HS-5 (cell line): ENCODE measurements around the gene BIRC5.
"Not testable (repeated sequence)": the region's sequence is repeated elsewhere in the genome, so short reads cannot be mapped to it uniquely, and the experiment has no call there.

Experiments used
- DNase-seq: peaks from one replicate; pipeline ENCODE4 v3.0.0-alpha.2; 2012; ENCODE audit warnings: low read depth

Gene BIRC5

DNA sequence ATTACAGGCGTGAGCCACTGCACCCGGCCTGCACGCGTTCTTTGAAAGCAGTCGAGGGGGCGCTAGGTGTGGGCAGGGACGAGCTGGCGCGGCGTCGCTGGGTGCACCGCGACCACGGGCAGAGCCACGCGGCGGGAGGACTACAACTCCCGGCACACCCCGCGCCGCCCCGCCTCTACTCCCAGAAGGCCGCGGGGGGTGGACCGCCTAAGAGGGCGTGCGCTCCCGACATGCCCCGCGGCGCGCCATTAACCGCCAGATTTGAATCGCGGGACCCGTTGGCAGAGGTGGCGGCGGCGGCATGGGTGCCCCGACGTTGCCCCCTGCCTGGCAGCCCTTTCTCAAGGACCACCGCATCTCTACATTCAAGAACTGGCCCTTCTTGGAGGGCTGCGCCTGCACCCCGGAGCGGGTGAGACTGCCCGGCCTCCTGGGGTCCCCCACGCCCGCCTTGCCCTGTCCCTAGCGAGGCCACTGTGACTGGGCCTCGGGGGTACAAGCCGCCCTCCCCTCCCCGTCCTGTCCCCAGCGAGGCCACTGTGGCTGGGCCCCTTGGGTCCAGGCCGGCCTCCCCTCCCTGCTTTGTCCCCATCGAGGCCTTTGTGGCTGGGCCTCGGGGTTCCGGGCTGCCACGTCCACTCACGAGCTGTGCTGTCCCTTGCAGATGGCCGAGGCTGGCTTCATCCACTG lies at the start of gene BIRC5:
Gene BIRC5 (plus strand): TSS at position 238 of the 690 bp plus-strand sequence. CDS start 64 bp downstream, at position 302.
- DNase-seq: peak; percentile 23

DNA sequence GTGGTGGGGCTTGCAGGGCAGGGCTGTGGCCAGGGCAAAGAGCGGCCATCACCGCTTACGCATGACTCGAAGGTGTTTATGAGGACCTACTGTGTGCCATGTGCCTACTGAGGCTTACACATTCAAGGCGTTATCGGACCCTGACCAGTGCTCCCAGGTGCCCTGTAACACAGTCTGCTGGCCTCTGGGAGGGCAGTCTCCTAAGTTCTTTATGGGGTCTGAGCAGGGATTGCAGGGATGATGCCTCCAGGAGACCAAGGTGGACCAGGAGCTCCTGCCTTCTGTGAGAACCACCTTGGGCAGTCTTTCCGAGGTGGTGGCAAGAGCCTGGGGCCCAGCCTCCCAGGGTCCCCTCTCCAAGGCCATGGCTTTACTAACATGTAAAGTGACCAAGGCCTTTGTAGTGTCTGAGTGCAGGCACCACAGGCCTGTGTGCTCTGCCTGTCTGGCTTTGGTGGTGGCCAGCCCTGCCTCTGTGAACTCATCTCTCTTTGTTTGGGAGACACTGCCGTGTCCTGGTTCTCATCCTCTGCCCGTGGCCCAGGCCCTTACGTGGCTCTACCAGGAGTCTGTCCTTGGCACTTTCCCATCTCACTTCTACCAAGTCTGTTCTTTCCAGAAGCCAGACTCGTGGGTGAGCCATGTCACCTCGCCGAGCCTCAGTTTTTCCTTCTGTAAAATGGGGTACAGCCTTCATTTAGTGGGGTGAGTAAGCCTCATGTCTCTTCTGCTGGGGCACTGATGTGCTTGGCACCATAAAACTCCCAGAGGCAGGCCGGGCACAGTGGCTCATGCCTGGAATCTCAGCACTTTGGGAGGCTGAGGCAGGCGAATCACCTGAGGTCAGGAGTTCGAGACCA lies 49.1 kb upstream of the BIRC5 start:
- DNase-seq: no peak

DNA sequence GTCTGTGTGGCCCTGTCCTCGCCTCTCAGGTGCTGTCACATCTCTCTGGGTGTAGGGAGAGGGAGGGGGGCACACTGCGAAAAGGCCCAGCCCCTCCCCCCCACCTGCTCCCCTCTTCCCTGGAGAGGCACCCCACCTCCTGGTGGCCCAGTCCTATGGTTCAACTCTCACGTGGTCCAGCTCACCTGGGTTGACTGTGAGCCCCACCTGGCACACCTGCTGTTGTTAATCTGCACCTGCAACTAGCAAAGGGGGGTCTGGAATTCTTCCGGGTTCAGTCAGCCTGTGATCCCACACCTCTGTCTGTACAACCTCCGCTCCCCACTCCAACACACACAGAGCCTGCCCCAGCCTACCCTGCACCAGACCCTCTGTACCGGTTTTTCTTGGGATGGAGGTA lies 47.6 kb upstream of the BIRC5 start:
- DNase-seq: no peak

DNA sequence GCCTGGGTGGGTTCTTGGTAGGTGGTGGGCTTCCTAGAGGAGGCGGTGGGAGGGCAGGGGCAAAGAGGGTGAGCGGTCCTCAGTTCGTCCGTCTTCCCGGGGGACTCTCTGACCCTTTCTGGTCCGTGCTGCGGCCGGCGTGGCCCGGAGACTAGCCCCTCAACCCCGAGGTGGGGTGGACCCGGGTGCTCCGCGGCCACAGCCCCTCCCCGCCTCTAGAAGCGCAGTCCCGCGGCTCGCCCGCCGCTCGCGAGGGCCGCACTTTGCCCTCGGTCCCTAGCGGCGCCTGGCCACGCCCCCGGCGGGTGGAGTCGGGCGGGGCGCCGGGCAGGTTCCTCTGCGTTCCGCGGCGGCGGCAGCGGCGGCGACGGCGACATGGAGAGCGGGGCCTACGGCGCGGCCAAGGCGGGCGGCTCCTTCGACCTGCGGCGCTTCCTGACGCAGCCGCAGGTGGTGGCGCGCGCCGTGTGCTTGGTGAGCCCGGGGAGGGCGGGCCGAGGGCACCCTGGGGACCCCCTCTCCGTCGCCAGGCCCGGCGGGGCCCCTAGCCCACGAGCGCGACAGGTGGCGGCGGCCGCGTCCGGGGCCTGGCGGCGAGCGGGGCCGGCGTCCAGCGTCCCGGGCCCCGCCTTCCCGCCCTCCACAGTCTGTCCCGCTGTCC lies 45.7 kb upstream of the BIRC5 start, which contains the start of gene SYNGR2:
Gene SYNGR2 (plus strand): TSS at position 340 of the 661 bp plus-strand sequence. CDS start 36 bp downstream, at position 376.
- no peak for DNase-seq

DNA sequence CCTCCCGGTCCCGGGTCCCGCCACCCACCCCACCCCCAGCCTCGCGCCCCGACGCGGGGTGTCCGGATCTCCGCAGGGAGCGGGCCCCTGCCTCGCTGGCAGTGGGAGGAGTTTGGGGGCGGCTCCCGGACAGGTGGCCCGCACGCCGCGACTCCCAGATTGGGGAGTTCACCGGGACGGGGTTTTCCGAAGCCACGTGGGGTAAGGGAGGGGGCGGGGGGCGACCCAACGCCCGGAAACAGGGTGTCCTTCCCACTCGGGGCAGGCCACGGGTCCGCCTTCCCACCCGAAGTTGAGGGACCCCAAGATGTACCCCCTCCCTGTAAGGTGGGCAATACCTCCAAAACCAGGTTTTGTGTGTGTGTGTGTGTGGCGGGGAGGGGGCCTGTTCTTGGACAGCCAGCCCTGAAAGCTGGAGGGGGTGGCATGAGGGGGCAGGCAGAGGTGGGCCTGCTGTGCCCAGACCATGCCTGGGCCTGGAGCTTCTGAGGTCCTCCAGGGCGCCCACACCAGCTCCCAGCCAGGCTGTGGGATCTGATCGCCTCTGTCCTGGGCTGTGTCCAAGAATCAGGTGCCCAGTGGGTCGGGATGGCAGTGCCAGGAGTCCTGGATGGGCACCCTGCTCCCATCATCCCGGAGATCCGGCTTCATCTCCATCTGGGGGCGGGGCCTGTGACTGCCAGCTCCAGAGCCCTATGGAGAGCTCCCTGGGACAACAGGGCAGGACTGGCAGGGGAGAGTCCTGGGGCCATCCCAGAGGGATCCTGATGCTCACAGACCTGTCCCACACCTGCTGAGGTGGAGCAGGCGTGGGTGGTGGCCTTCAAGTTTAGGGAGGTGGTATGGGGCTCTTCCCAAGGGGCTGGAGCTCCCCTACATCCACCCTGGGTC lies 44.9 kb upstream of the BIRC5 start:
- no peak for DNase-seq

DNA sequence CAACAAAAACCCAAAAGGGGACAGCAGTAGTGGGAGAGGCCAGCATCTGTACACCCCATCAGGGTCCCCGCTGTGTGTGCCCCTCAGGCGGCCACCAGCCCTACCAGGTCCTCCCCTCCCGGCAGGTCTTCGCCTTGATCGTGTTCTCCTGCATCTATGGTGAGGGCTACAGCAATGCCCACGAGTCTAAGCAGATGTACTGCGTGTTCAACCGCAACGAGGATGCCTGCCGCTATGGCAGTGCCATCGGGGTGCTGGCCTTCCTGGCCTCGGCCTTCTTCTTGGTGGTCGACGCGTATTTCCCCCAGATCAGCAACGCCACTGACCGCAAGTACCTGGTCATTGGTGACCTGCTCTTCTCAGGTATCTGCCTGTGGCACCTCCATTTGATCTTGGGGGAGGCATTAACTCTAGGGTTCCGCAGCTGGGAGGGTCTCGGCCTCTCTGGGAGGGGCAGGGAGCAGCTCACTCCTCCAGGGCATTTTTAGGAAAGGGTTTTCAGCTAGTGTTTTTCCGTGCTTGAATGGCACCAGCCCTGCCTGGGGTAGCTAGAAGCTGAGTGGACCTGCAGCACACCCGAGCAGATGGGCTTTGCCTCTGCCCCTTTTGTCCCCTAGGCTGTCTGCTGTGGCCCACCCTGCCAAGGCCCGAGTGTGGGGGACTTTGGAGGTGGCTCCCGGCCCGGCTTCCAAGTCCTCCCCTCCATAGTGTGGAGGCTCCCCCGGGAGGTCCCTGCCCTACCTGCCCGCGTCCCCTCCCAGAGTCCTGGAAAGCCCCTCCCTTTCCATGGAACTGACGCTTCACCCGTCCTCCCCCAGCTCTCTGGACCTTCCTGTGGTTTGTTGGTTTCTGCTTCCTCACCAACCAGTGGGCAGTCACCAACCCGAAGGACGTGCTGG lies 43.1 kb upstream of the BIRC5 start:
- DNase-seq: no peak

DNA sequence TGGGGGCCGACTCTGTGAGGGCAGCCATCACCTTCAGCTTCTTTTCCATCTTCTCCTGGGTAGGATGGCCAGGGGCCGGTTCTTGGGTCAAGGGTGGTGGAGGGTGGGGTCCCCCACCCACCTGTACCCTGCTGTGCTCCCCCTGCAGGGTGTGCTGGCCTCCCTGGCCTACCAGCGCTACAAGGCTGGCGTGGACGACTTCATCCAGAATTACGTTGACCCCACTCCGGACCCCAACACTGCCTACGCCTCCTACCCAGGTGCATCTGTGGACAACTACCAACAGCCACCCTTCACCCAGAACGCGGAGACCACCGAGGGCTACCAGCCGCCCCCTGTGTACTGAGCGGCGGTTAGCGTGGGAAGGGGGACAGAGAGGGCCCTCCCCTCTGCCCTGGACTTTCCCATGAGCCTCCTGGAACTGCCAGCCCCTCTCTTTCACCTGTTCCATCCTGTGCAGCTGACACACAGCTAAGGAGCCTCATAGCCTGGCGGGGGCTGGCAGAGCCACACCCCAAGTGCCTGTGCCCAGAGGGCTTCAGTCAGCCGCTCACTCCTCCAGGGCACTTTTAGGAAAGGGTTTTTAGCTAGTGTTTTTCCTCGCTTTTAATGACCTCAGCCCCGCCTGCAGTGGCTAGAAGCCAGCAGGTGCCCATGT lies 42.3 kb upstream of the BIRC5 start:
- not testable (repeated sequence) for DNase-seq

DNA sequence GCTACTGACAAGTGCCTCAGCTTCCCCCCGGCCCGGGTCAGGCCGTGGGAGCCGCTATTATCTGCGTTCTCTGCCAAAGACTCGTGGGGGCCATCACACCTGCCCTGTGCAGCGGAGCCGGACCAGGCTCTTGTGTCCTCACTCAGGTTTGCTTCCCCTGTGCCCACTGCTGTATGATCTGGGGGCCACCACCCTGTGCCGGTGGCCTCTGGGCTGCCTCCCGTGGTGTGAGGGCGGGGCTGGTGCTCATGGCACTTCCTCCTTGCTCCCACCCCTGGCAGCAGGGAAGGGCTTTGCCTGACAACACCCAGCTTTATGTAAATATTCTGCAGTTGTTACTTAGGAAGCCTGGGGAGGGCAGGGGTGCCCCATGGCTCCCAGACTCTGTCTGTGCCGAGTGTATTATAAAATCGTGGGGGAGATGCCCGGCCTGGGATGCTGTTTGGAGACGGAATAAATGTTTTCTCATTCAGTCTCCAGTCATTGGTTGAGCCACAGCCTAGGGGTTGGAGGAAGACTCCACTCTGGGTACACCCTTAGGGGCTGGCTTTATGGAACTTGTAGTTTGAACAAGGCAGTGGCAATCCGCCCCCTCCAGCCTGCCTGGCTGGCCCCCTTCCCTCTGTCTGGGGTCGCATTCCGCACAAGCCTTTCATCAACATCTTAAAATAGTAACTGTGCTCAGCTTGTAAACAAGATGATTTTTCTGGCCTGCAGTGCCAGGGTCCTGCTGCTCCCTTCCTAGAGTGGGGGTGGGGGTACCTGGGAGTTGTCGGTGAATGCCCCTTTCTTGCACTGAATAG lies 41.6 kb upstream of the BIRC5 start:
- no peak for DNase-seq

DNA sequence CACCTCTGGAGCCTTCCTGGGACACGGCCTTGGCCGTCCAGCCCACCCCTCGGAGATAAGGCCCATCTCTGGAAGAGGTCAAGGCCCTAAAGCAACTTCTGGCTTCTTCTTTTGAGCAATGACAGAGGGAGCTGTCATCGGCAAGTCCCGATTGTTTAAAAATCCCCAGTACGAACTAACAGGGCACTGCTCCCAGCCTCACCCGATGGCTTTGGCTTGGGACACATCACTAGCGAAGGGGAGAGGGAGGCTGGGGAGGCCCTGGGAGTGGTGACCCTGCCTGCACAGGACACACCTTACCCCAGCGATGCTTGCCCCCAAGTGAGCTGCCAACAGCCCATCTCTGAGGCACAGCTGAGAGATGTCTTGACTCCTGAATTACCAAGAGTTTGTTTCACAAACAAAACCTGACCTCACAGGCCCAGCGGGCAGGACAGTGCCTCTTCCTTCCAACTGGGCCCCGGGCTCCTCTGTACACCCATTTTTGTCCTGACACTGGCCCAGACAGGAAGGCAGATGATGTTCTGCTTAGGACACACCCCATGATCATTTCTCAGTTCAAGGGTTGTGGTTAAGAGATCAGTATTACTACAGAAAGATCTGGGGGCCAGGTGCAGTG lies 40.8 kb upstream of the BIRC5 start:
- DNase-seq: no peak

DNA sequence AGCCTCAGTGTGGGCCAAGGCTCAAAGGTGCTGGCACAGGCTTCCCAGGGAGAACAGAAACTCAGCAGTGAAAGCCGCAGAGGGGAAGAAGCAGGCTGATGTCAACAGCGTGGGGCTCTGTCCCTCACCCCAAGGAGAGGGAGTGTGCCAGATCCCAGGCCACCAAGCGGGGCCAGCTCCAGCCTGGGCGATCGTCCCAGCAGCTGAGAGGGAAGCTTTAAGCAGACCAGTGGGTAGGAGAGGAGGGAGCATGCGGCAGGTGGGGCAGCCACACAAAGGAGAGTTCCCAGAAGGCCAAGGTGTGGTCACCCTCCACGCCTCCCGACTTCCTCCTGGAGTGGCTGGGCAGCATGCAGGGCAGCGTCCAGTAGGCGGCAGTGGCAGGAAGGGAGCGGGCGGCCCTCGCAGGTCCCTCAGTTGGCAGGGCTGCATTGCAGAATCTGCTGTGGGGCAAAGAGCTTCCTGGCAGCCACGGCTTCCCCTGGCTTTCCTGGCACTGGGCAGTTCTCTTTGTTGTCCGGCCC lies 39.6 kb upstream of the BIRC5 start:
- no peak for DNase-seq

DNA sequence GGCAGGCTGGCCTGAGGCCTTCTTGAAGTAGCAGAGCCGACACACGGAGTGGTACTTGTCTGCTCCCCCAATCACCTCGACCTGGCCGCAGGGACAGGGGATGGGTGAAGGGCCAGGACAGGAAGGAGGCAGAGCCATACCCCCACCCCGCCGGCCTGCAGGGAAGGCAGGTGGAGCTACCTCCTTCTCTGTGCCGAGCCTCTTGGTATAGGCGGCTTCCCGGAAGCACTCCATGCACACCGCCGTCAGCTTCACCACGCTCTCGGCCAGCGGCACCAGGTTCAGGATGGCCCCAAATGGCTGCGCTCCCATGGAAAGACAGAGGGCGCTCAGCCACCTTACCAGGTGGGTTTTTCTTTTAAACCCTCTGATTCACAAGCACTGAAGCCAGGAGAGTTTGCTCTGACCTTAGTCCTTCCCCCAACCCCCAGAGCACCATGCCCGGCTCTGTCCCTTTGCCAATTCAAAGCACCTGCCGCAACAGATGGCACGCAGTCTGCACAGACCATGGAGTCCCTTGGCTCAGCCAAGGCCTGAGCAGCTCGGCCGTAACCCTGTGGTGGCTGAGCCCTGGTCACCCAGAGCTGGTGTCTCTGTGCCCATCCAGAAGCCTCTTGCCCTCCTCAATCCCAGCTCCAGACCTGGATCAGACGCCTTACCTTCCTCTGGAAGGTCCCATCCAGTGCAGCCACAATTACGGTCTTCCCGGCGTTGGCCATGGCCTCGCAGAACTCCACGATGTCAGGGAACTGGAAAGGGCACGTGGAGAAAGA lies 39.0 kb upstream of the BIRC5 start:
- no peak for DNase-seq

DNA sequence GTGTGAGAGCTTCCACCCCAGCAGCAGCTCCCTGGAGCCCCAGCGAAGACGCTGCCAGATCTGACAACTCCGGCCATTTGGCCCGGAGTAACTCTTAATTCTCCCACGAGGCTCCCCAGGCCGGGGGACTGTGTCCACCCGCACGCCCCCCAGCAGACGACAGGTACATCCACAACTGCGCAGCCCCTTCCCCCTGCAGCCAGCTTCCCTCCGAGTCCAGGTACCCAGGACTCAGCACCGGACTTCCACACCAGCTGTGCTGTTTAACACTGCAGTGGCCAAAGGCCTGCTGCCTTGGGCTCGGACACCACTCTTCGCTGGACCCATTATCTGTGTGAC lies 38.4 kb upstream of the BIRC5 start:
- DNase-seq: no peak

DNA sequence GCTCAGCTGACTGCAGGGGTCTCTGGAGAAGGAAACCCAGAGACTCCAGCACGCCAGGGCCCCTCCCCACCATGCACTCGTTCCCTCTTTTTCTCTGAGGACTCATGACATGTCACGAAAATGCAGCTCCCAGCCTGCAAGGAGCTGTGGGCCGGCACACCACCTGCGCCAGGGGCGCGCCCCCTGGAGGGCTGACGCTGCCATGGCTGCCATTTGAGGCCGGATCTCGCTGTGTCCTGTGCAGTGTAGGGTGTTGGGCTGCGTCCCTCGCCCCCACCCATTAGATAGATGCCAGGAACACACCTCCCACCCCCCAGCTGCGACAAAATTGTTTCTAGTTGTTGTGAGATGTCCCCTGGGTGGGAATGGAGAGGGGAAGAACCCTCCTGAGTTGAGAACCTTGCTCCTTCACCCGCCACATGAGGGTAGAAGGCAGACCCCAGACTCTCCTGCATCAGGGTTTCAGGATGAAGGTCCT lies 37.5 kb upstream of the BIRC5 start:
- DNase-seq: no peak

DNA sequence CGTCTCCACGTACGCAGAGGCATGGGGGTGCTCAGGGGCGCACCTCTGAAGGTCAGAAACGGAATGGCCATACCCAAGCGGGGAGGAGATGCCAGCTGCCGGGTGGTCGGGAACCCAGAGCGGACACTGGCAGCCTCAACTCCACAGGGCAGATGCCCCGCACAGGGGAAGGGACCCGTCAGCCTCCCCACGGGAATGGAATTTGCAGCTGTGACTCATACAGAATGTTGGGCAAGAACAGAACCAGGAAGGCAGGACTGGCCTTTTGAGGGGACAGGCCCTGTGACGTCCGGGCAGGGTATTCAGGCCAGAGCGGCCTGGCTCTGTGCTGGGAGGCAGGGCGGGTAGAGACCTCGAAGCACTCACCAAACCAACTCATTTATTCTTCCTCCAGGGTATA lies 34.7 kb upstream of the BIRC5 start:
- DNase-seq: no peak

DNA sequence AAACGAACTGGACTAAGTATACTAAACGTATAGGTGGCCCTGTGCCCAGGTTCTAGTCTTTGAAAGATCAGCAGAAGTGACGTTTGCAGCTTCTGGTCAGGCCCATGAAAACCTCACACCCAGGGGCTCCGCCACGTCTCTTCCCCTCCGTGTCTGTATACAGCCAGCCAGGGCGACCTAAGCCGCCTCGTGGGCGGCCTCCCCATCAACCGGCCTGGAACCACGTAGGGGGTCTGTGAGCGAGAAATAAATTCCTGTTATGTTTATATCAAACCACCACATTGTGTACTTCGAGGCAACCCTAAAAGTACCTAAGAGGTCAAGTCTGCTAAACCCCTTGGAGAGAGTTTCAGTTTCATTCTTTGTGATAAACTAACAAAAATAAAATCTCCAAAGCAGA lies 34.0 kb upstream of the BIRC5 start:
- DNase-seq: no peak

DNA sequence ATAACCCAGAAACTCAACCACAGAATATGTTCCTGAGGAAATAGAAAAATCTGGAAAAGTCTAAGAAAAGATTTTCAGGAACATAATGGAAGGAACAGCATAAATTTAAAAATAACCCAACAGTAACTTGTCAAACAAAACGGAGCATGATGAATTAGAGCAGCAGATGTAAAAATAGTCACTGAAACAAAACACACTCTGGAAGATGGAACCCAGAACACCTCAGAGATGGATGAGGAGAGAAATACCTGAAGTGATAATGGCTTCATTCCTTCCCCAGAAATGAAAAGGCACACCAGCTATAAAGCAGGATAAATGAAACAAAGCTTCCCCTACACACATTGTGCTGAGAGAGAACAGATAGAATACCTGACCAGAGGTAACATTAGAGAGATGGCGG lies 33.5 kb upstream of the BIRC5 start:
- DNase-seq: no peak

DNA sequence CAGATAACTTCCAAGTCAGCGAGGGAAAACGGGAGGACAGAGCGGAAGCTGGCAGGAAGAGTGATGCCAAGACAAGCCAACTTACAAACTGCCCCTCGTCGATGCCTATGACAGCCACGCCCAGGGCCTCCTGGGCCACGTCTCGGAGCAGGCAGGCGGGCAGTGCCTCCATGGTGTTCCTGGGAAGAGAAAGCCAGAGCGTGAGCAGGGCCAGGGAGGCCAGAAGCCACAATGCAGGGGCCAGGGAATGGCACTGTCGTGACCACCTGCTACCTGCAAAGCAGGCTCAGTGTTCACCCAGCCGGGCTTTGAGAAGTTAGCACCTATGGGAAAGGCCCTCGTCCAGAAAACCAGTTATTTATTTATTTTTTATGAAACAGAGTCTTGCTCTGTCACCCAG lies 31.5 kb upstream of the BIRC5 start:
- DNase-seq: no peak

DNA sequence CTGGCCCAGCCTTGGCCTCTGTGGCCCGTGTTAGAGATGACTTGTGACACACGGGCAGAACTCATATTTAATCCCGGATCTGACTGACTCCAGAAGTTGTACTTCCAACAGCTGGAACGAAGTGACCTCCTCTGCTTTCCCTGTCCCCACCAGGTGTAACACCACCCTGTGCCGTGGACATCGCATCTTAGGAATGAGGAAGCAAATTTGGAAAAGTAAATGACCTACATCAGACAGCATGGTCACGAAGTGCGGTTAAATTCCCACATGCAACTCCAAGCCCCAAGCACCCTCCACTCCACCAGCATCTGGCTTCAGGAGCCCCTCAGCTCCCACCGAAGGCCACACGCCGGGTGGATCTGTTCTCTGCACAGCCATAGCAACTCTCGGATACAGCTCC lies 30.1 kb upstream of the BIRC5 start:
- no peak for DNase-seq
